RPMI8226 (cell line): Measurements from ENCODE around the gene SMARCD1.
"Not testable (repeated sequence)": the region's sequence is repeated elsewhere in the genome, so short reads cannot be mapped to it uniquely, and the experiment has no call there.

ENCODE experiments used
- DNase-seq: peaks from one replicate; pipeline ENCODE4 v3.0.0-alpha.2; 2015

The SMARCD1 gene

GRCh38 chr12:50145439-50145838 is 60.3 kb downstream of the SMARCD1 start:
- DNase-seq: no peak

GRCh38 chr12:50147281-50147680 is 62.1 kb downstream of the SMARCD1 start:
- DNase-seq: no peak

- not testable (repeated sequence) for DNase-seq
These were observed 62.9 kb downstream of the SMARCD1 start for GRCh38 chr12:50148011-50148410.

- DNase-seq: no peak
These were observed 64.2 kb downstream of the SMARCD1 start for GRCh38 chr12:50149311-50149710.
